ENCODE measurements around the gene RAD18.

The RAD18 gene

DNA sequence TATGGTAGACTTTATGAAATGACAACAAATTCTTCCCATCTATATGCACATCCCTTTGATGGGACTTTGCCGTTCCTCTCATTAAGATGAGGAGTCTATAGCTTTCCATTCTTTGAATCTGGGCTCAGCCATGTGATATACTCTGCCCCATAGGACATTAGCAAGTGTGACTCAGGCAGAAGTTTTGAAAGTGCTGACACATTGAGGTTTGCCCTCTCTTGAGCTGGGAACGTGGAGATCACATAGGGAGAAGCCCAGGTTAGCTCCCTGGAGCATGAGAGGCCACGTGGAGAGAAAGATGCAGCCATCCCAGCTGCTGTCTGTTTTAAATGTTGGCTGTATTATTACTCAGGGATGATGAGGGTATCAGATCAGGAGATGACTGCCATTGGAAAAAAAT is 126.1 kb downstream of the RAD18 start:
- TF ChIP-seq SIN3A (IDR thresholded peaks at IDR 0.05; ENCODE audit: borderline replicate concordance, insufficient read depth, low read length), result no peak

DNA sequence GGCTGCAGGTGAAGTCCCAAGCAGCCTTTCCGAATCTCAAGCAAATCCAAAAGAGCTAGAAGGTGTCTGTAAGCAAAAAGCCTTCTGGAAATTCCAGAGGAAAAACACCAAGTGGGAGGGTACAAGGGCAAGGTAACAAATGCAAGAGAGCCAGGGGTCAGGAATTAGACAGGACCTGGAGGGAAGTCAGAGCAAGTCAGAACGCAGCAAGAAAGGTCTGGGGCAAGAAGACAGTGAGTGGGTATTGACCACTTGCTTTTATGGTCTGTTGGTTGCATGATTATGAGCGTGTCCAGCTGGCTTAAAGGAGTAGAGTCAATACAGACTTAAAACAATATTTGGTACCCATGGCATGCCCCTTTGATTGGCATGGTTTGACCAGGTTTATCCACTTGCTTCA is 127.2 kb downstream of the RAD18 start:
- no peak for TF ChIP-seq SIN3A (IDR thresholded peaks at IDR 0.05; ENCODE audit: borderline replicate concordance, insufficient read depth, low read length)
- no peak for TF ChIP-seq TAF1 (IDR thresholded peaks at IDR 0.05; ENCODE audit: borderline replicate concordance, insufficient read depth, low read length)
- TF ChIP-seq, protein P1, sequence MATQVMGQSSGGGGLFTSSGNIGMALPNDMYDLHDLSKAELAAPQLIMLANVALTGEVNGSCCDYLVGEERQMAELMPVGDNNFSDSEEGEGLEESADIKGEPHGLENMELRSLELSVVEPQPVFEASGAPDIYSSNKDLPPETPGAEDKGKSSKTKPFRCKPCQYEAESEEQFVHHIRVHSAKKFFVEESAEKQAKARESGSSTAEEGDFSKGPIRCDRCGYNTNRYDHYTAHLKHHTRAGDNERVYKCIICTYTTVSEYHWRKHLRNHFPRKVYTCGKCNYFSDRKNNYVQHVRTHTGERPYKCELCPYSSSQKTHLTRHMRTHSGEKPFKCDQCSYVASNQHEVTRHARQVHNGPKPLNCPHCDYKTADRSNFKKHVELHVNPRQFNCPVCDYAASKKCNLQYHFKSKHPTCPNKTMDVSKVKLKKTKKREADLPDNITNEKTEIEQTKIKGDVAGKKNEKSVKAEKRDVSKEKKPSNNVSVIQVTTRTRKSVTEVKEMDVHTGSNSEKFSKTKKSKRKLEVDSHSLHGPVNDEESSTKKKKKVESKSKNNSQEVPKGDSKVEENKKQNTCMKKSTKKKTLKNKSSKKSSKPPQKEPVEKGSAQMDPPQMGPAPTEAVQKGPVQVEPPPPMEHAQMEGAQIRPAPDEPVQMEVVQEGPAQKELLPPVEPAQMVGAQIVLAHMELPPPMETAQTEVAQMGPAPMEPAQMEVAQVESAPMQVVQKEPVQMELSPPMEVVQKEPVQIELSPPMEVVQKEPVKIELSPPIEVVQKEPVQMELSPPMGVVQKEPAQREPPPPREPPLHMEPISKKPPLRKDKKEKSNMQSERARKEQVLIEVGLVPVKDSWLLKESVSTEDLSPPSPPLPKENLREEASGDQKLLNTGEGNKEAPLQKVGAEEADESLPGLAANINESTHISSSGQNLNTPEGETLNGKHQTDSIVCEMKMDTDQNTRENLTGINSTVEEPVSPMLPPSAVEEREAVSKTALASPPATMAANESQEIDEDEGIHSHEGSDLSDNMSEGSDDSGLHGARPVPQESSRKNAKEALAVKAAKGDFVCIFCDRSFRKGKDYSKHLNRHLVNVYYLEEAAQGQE (IDR thresholded peaks at IDR 0.05; ENCODE audit: insufficient read depth in 1 of 2, low read depth in 2 of 2, low read length in 2 of 2), result no peak
- TF ChIP-seq POLR2AphosphoS5 (IDR thresholded peaks at IDR 0.05; ENCODE audit: low read depth, low read length), result no peak
- no peak for TF ChIP-seq FOXP2 (optimal IDR thresholded peaks at IDR 0.05; ENCODE audit: borderline replicate concordance, extremely low read depth, extremely low read length, insufficient read depth)

DNA sequence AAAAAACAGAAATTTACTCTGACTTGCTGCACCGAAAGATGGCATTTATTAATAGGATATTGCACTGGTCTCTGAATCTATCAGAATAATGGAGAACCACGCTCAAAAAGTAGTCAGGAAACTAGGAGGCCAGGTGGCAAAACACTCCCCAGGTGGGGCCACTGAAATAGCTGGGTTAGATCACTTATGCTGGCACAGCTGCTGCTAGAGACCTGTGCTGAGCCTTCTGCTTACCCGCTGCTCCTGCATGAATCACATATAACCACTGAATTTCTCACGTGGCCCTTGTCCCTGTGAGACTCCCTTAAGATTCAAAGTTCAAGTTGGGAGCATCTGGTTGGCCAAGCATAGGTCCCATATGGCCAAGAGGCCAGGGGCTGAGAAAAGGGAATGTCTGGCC is 127.9 kb downstream of the RAD18 start:
- TF ChIP-seq POLR2AphosphoS5 (IDR thresholded peaks at IDR 0.05; ENCODE audit: low read depth, low read length) (no peak), FOXP2 (optimal IDR thresholded peaks at IDR 0.05; ENCODE audit: borderline replicate concordance, extremely low read depth, extremely low read length, insufficient read depth) (no peak), TAF1 (IDR thresholded peaks at IDR 0.05; ENCODE audit: borderline replicate concordance, insufficient read depth, low read length) (no peak), SIN3A (IDR thresholded peaks at IDR 0.05; ENCODE audit: borderline replicate concordance, insufficient read depth, low read length) (no peak)
- TF ChIP-seq, protein P1 (IDR thresholded peaks at IDR 0.05; ENCODE audit: insufficient read depth in 1 of 2, low read depth in 2 of 2, low read length in 2 of 2), result no peak

DNA sequence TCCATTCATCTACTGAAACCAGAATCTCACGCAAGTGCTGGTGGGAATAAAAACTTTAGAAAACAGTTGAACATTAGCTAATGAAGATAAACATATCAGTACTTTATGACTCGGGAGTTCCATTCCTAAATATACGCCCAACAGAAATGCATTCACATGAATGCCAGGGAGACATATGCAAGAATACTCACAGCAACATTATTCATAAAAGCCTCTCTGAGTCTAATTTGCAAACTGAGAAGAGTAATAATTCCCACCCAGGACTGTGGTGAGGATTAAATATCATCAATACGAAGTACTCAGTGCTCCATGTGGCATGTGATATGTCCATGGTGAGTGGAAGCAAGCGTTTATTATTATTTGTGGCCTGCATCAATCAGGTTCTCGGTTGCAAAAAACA is 128.3 kb downstream of the RAD18 start:
- TF ChIP-seq SIN3A (IDR thresholded peaks at IDR 0.05; ENCODE audit: borderline replicate concordance, insufficient read depth, low read length) (no peak), FOXP2 (optimal IDR thresholded peaks at IDR 0.05; ENCODE audit: borderline replicate concordance, extremely low read depth, extremely low read length, insufficient read depth) (no peak), TAF1 (IDR thresholded peaks at IDR 0.05; ENCODE audit: borderline replicate concordance, insufficient read depth, low read length) (no peak), POLR2AphosphoS5 (IDR thresholded peaks at IDR 0.05; ENCODE audit: low read depth, low read length) (no peak)
- TF ChIP-seq, protein P1 (IDR thresholded peaks at IDR 0.05; ENCODE audit: insufficient read depth in 1 of 2, low read depth in 2 of 2, low read length in 2 of 2), result no peak

DNA sequence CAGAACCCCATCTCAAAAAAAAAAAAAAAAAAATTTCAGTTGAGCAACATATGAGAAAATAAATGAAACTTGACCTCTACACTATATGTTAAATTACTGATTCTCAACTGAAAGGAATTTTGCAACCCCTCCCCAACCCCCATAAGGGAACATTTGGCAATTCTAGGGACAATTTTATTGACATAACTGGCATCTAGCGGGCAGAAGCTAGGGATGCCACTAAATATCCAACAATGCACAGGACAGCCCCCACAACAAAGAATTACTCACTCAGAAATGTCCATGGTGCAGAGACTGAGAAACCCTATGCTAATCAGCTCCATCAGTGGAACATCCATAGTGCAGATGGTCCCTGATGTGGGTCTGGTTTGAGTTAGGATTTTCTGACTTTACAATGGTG is 135.6 kb downstream of the RAD18 start:
- TF ChIP-seq, protein P1 (IDR thresholded peaks at IDR 0.05; ENCODE audit: insufficient read depth in 1 of 2, low read depth in 2 of 2, low read length in 2 of 2), result no peak
- TF ChIP-seq SIN3A (IDR thresholded peaks at IDR 0.05; ENCODE audit: borderline replicate concordance, insufficient read depth, low read length) (no peak), FOXP2 (optimal IDR thresholded peaks at IDR 0.05; ENCODE audit: borderline replicate concordance, extremely low read depth, extremely low read length, insufficient read depth) (no peak), POLR2AphosphoS5 (IDR thresholded peaks at IDR 0.05; ENCODE audit: low read depth, low read length) (no peak), TAF1 (IDR thresholded peaks at IDR 0.05; ENCODE audit: borderline replicate concordance, insufficient read depth, low read length) (no peak)
